Measurements from ENCODE around the gene AFG3L2. TPM values are rescaled to one million over a fixed set of nuclear protein-coding genes. Genes with fewer than 3 reads are reported as not detected.
A peak's percentile ranks its signal among the peaks of the same experiment; 100 is the strongest.

Gene AFG3L2
- total and polyA plus RNA-seq, 2 of the 8 experiments (the other 6 are each of a cell fraction or from before 2014, with no cell fraction given), result 29.7 to 84.8 TPM

GRCh38 chr18:12333506-12334290 lies 43.3 kb downstream of the AFG3L2 start:
- Histone ChIP-seq H4K91ac (replicated peaks; ENCODE audit: insufficient read length, low read length) (peak overlapping the region; percentile 29), H3K36me3 (ENCODE audit: control insufficient read depth in 2 of 4, insufficient read depth in 4 of 4, low read length in 3 of 4) (peaks cover 0 to 14% (median 4%) of the 10 kb centered on the region in 4 experiments; a peak in 3 of 8 replicates), H2AK5ac (ENCODE audit: low read depth, low read length) (peak overlapping the region; percentile 54; the same call in 1 of the 2 replicates), H3K4me3 (ENCODE audit: extremely low read depth in 1 of 4, insufficient read depth in 2 of 4, low read depth in 3 of 4, low read length in 4 of 4) (peak overlapping the region in 2 of 4 experiments; percentile 6 to 43; a peak in 3 of 8 replicates), H4K20me1 (replicated peaks in 1 of 2; ENCODE audit: control insufficient read depth in 1 of 2, insufficient read depth in 2 of 2, low read length in 2 of 2) (peaks cover 2 to 3% of the 10 kb centered on the region in 2 experiments), H3K79me2 (ENCODE audit: control insufficient read depth in 1 of 2, insufficient read depth in 2 of 2, low read length in 2 of 2) (no peaks in the 10 kb centered on the region), H3K14ac (ENCODE audit: insufficient read length) (no peak overlapping the region), H2BK15ac (ENCODE audit: low read length) (no peak overlapping the region), H3K27me3 (replicated peaks in 1 of 4; ENCODE audit: control insufficient read depth in 3 of 4, extremely low read depth in 1 of 4, insufficient read depth in 3 of 4, low read length in 3 of 4) (no peaks in the 10 kb centered on the region), H2BK20ac (ENCODE audit: low read length) (peak overlapping the region; percentile 77; the same call in 1 of the 2 replicates), H3K27ac (ENCODE audit: low read depth, low read length) (no peak overlapping the region), H3K23ac (ENCODE audit: insufficient read length) (no peak overlapping the region), H3K4ac (replicated peaks; ENCODE audit: insufficient read length, low read depth, low read length) (peak overlapping the region; percentile 6), H3K56ac (replicated peaks; ENCODE audit: insufficient read length, low read depth, low read length) (no peak overlapping the region), H3K79me1 (ENCODE audit: low read depth, low read length) (no peaks in the 10 kb centered on the region), H2AFZ (ENCODE audit: low read length) (no peak overlapping the region), H3K9me3 (ENCODE audit: insufficient read depth in 2 of 2, low read depth in 1 of 2, low read length in 1 of 2) (no peaks in the 10 kb centered on the region), H3K18ac (ENCODE audit: extremely low read depth, low read length) (peak overlapping the region; percentile 42), H4K8ac (ENCODE audit: extremely low read depth, insufficient read depth, low read length) (peak overlapping the region; percentile 58; the same call in 1 of the 2 replicates), H2BK12ac (ENCODE audit: low read depth, low read length) (peak overlapping the region; percentile 53), H3K9ac (replicated peaks in 1 of 4; ENCODE audit: extremely low read depth in 1 of 4, low read depth in 3 of 4, low read length in 3 of 4) (no peak overlapping the region), H2BK120ac (replicated peaks; ENCODE audit: low read depth, low read length) (peak overlapping the region; percentile 50), H3K4me1 (replicated peaks in 1 of 4; ENCODE audit: control insufficient read depth in 3 of 4, insufficient read depth in 4 of 4, low read length in 3 of 4) (peaks cover 15 to 41% (median 38%) of the 10 kb centered on the region in 4 experiments), H3K4me2 (ENCODE audit: insufficient read depth in 1 of 2, low read depth in 2 of 2, low read length in 2 of 2) (peak overlapping the region; percentile 35 to 61), H2BK5ac (ENCODE audit: low read depth, low read length) (0 out of 2 replicates have a peak overlapping the region, but pooled peaks have one; percentile 27), H4K5ac (ENCODE audit: insufficient read length, low read depth, low read length) (peak overlapping the region; percentile 70), H3K23me2 (ENCODE audit: low read depth, low read length) (no peaks in the 10 kb centered on the region)
- WGBS, 2 experiments (ENCODE audit: extremely low coverage in 1 of 2, insufficient coverage in 1 of 2, insufficient read length in 1 of 2, insufficient replicate concordance in 2 of 2, low coverage in 1 of 2, low lambda C conversion rate in 2 of 2, missing lambda C conversion rate in 1 of 2), result 79% methylated on average over 10 of the region's 10 CpGs; no CpG with 5 or more reads in 1 of the 2 experiments
- FAIRE-seq (peak; percentile 82), DNase-seq (ENCODE audit: low read depth in 1 of 2, low spot score in 2 of 2) (no peak)
- ChIA-PET CTCF (ENCODE audit: partially characterized antibody) (interaction anchor here (1.1 to 1.5 kb wide), 5 partner anchors 16 to 327 kb away, joined by 3 to 4 read pairs (median 3); no protein-coding TSS in a partner anchor), POLR2A (ENCODE audit: partially characterized antibody) (interaction anchor here (0.8 to 3.4 kb wide), 11 partner anchors 9 to 302 kb away, joined by 3 to 26 read pairs (median 3); partner anchors contain the start of gene TUBB6)
- TF ChIP-seq POLR2AphosphoS5 (IDR thresholded peaks at IDR 0.05; ENCODE audit: low read depth, low read length), result peak; percentile 88
- no peak for TF ChIP-seq TBP (IDR thresholded peaks at IDR 0.05; ENCODE audit: low read depth, low read length)
- TF ChIP-seq TCF12 (IDR thresholded peaks at IDR 0.05; ENCODE audit: low read depth, low read length), result peak; percentile 95
- TF ChIP-seq HDAC2 (IDR thresholded peaks at IDR 0.05; ENCODE audit: borderline replicate concordance in 1 of 2, low read depth in 2 of 2, low read length in 2 of 2), result 0 out of 4 replicates have a peak, but pooled peaks of 1 of the 2 experiments have one; percentile 30
- no peak for TF ChIP-seq TEAD4 (IDR thresholded peaks at IDR 0.05; ENCODE audit: low read depth, low read length)
- peak; percentile 93 for TF ChIP-seq RXRA (IDR thresholded peaks at IDR 0.05; ENCODE audit: insufficient read depth, low read depth, low read length)

Measured in H1 (cell line).